ENCODE results near the gene IGF2R. TPM values are rescaled to one million over a fixed set of nuclear protein-coding genes. Genes with fewer than 3 reads are reported as not detected.

The IGF2R gene
- total RNA-seq, 1 experiment from 2014 or later: 92.2 TPM

DNA sequence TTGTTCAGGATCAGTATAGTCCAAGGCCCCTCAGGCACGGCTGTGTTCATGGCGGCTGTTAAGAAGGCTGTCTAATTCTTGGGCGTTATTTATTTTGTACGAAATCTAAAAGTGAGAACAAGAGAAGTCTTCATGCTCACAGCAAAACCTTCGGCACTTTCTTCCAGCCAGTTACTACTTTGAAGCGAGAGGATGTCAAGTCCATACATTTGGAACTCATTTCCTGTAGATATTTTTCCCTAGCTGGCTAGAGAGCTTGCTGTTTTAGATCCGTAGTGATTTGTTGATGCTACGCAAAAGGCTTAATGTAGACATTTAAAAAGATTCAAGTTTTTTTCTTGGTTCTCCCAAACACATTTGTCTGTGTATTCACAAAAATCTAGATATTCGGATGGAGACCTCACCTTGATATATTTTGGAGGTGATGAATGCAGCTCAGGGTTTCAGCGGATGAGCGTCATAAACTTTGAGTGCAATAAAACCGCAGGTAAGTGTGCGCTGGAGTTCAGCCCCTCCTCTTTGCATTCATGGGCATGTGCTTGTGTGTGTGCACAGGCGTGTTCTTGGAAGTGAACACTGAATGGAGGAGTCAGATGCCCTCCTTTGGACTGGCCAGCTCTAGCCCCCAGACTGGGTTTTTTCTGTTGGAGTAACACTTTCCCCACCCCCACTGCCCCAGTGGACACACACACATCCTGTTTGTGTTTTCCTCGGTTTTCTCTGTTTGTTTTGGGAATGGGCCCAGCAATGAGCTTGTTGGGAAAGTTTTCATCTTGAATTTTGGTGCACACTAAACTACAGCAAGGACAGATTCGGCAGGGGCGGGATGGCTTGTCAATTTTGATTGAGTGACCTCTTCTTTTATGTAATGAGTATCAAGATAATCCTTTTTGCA, 65.4 kb downstream of the IGF2R start:
- intact Hi-C loops (cut with micrococcal nuclease; ENCODE audit: unreplicated experiment): no loop called here
- Mint-ChIP-seq H3K4me1 (ENCODE audit: low read depth, unreplicated experiment) (peaks cover 10% of the 10 kb centered on the region), H3K27ac (ENCODE audit: unreplicated experiment) (no peak overlapping the region), H3K27me3 (ENCODE audit: insufficient read depth, unreplicated experiment) (no peaks in the 10 kb centered on the region), H3K36me3 (ENCODE audit: insufficient read depth, unreplicated experiment) (peaks cover 77% of the 10 kb centered on the region), H3K9me3 (ENCODE audit: unreplicated experiment) (no peaks in the 10 kb centered on the region), H3K4me3 (ENCODE audit: unreplicated experiment) (no peak overlapping the region)
- POLR2A ChIA-PET: no interaction called here
- H3K4me3 ChIP-seq (ENCODE audit: low read depth, low read length): no peak overlapping the region
- no peak for DNase-seq
- CTCF ChIA-PET: no interaction called here
- no peaks in the 10 kb centered on the region for H3K9me3 ChIP-seq
- peaks cover 1% of the 10 kb centered on the region; the same call in 1 of the 2 replicates for H3K36me3 ChIP-seq (ENCODE audit: control insufficient read depth, insufficient read depth, low read length)
- H3K27me3 ChIP-seq (replicated peaks; ENCODE audit: control insufficient read depth, insufficient read depth, low read length): no peaks in the 10 kb centered on the region
- TF ChIP-seq CTCF (IDR thresholded peaks at IDR 0.05; ENCODE audit: insufficient read depth in 1 of 2, low read depth in 1 of 2, low read length in 1 of 2, severe bottlenecking in 1 of 2, unreplicated experiment in 1 of 2): no peak
- no TSS peak for BruUV-seq (replicated peaks)
- no peaks in the 10 kb centered on the region for H3K4me1 ChIP-seq

DNA sequence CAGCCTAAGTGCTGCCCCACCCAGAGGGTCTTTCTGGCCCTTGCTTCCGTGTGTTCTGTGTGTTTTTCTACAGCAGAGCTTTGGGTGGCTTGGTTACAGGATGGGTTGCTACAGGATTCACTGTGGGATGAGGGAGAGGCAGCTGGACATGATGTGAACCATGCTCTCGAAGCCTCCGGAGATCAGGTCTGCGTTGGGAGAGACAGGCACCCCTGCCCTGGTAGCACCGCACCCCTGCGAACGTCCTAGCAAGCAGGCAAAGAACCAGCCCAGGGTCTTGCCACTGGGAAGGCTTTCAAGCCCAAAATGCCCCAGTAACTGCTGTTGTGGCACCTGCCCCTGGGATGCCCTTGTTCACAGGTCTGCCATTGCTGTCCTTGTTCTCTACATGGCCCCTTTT, 66.4 kb downstream of the IGF2R start:
- no peaks in the 10 kb centered on the region for H3K4me1 ChIP-seq
- H3K9me3 ChIP-seq: no peaks in the 10 kb centered on the region
- Mint-ChIP-seq H3K36me3 (ENCODE audit: insufficient read depth, unreplicated experiment) (peaks cover 81% of the 10 kb centered on the region), H3K27ac (ENCODE audit: unreplicated experiment) (no peak overlapping the region), H3K4me3 (ENCODE audit: unreplicated experiment) (no peak overlapping the region), H3K4me1 (ENCODE audit: low read depth, unreplicated experiment) (peaks cover 1% of the 10 kb centered on the region), H3K27me3 (ENCODE audit: insufficient read depth, unreplicated experiment) (no peaks in the 10 kb centered on the region), H3K9me3 (ENCODE audit: unreplicated experiment) (no peaks in the 10 kb centered on the region)
- no peak for DNase-seq
- no TSS peak for BruUV-seq (replicated peaks)
- no peak for TF ChIP-seq CTCF (IDR thresholded peaks at IDR 0.05; ENCODE audit: insufficient read depth in 1 of 2, low read depth in 1 of 2, low read length in 1 of 2, severe bottlenecking in 1 of 2, unreplicated experiment in 1 of 2)
- peaks cover 1% of the 10 kb centered on the region; the same call in 1 of the 2 replicates for H3K36me3 ChIP-seq (ENCODE audit: control insufficient read depth, insufficient read depth, low read length)
- ChIA-PET CTCF (no interaction called here), POLR2A (no interaction called here)
- H3K27me3 ChIP-seq (replicated peaks; ENCODE audit: control insufficient read depth, insufficient read depth, low read length): no peaks in the 10 kb centered on the region
- intact Hi-C loops (cut with micrococcal nuclease; ENCODE audit: unreplicated experiment): no loop called here
- no peak overlapping the region for H3K4me3 ChIP-seq (ENCODE audit: low read depth, low read length)

DNA sequence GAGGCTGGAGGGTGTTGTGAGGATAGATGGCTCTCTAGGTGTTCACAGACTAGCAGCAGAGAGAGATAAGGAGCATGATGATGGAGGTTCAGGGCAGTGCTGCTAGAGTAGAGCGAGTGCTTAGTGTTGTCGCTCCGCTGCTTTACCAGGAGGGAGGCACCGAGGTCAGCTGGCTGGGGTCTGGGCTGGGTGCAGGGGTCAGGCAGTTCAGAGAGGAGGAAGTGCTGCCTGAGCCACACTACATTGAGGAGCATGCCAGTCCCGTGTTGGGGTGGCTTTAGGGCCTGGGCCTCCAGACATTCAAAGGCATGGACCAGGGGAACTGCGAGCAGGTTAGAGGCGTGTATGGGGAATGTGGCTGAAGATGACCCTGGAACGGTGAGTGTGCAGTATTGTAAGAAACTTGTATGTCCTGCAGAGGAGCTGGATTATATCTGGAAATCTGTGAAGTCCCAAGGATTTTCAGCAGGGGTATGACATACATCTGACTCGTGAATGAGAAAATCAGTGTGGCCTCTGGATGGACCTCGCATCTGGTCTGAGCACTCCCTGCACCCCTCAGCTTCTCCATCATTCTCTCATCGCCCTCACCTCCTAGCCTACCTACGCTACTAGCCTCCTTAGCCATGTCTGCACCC, 66.9 kb downstream of the IGF2R start:
- Mint-ChIP-seq H3K9me3 (ENCODE audit: unreplicated experiment) (no peaks in the 10 kb centered on the region), H3K27ac (ENCODE audit: unreplicated experiment) (no peak overlapping the region), H3K36me3 (ENCODE audit: insufficient read depth, unreplicated experiment) (peaks cover 83% of the 10 kb centered on the region), H3K4me1 (ENCODE audit: low read depth, unreplicated experiment) (no peaks in the 10 kb centered on the region), H3K4me3 (ENCODE audit: unreplicated experiment) (no peak overlapping the region), H3K27me3 (ENCODE audit: insufficient read depth, unreplicated experiment) (no peaks in the 10 kb centered on the region)
- DNase-seq: no peak
- Histone ChIP-seq H3K4me3 (ENCODE audit: low read depth, low read length) (no peak overlapping the region), H3K4me1 (no peaks in the 10 kb centered on the region), H3K9me3 (no peaks in the 10 kb centered on the region), H3K27me3 (replicated peaks; ENCODE audit: control insufficient read depth, insufficient read depth, low read length) (no peaks in the 10 kb centered on the region), H3K36me3 (ENCODE audit: control insufficient read depth, insufficient read depth, low read length) (peaks cover 1% of the 10 kb centered on the region; the same call in 1 of the 2 replicates)
- no peak for TF ChIP-seq CTCF (IDR thresholded peaks at IDR 0.05; ENCODE audit: insufficient read depth in 1 of 2, low read depth in 1 of 2, low read length in 1 of 2, severe bottlenecking in 1 of 2, unreplicated experiment in 1 of 2)
- intact Hi-C loops (cut with micrococcal nuclease; ENCODE audit: unreplicated experiment): no loop called here
- ChIA-PET POLR2A (no interaction called here), CTCF (interaction anchor here (0.6 kb wide), 1 partner anchor 79 kb away, joined by 6 read pairs; no protein-coding TSS in a partner anchor)
- BruUV-seq (replicated peaks): no TSS peak
